Smooth muscle cell (in vitro differentiated cells): ENCODE results near the gene SFSWAP. TPM values are rescaled to one million over a fixed set of nuclear protein-coding genes. Genes with fewer than 3 reads are reported as not detected.

ENCODE experiments used
- DNase-seq: peaks from one replicate; lab custom pipeline; 2025; ENCODE audit not compliant: unreplicated experiment; lab: John Stamatoyannopoulos, UW
- H2AFZ ChIP-seq: fragments of 200-600 bp; sonication (generic); 2 replicates; pipeline ENCODE4 v1.6.0; 2016; ENCODE audit warnings: antibody characterized with exemption, low read depth, mild to moderate bottlenecking
- H3F3A ChIP-seq: fragments of 200-600 bp; sonication (generic); 2 replicates; pipeline ENCODE4 v1.6.0; 2017; ENCODE audit warnings: antibody characterized with exemption, low read depth
- H3K27ac ChIP-seq: fragments of 200-600 bp; sonication (generic); 2 replicates; pipeline ENCODE4 v1.5.1; 2016; ENCODE audit warnings: low read depth, mild to moderate bottlenecking
- H3K27me3 ChIP-seq: fragments of 200-600 bp; sonication (generic); 2 replicates; pipeline ENCODE4 v1.6.1; 2016; ENCODE audit warnings: low read depth, mild to moderate bottlenecking
- H3K36me3 ChIP-seq: fragments of 200-600 bp; sonication (generic); 2 replicates; pipeline ENCODE4 v1.5.1; 2016; ENCODE audit warnings: low read depth
- H3K4me1 ChIP-seq: fragments of 200-600 bp; sonication (generic); 2 replicates; pipeline ENCODE4 v1.5.1; 2016; ENCODE audit warnings: low read depth
- H3K4me2 ChIP-seq: fragments of 200-600 bp; sonication (generic); 2 replicates; pipeline ENCODE4 v1.6.0; 2016; ENCODE audit warnings: mild to moderate bottlenecking
- H3K4me3 ChIP-seq: fragments of 200-600 bp; sonication (generic); 2 replicates; pipeline ENCODE4 v1.5.1; 2016; ENCODE audit warnings: mild to moderate bottlenecking
- H3K79me2 ChIP-seq: fragments of 200-600 bp; sonication (generic); 2 replicates; pipeline ENCODE4 v1.6.0; 2016; ENCODE audit warnings: low read depth, mild to moderate bottlenecking
- H3K9ac ChIP-seq: fragments of 200-600 bp; sonication (generic); 2 replicates; pipeline ENCODE4 v1.6.0; 2016; ENCODE audit warnings: low read depth
- H3K9me3 ChIP-seq: fragments of 200-600 bp; sonication (generic); replicated peaks from 2 replicates; pipeline ENCODE4 v1.5.1; 2016; ENCODE audit warnings: low read depth
- H4K20me1 ChIP-seq: fragments of 200-600 bp; sonication (generic); 2 replicates; pipeline ENCODE4 v1.6.0; 2016; ENCODE audit warnings: low read depth
- CTCF ChIP-seq: fragments of 200-600 bp; sonication (generic); IDR thresholded peaks from 2 replicates; pipeline ENCODE4 v1.5.1; 2017; ENCODE audit warnings: borderline replicate concordance, mild to moderate bottlenecking, antibody characterized with exemption; ENCODE audit not compliant: insufficient read depth, poor library complexity, severe bottlenecking
- WGBS: methylation state at CpG from one replicate; pipeline ENCODE4 v1.1.7; 2016; ENCODE audit warnings: low lambda C conversion rate; 5-methylcytosine and 5-hydroxymethylcytosine counted together
- polyA plus RNA-seq: library from polyadenylated mRNA; unstranded; fragments of >200 nt; fragmentation: Nextera tagmentation; extraction: Ambion mirVana; gene quantifications from 2 replicates; pipeline ENCODE4 v1.2.1, GENCODE V29; 2016
- total RNA-seq: library from RNA; depleted of rRNA; stranded (reverse); fragments of >200 nt; gene quantifications from 2 replicates; pipeline ENCODE4 v1.2.3, GENCODE V29; 2014

Gene SFSWAP
- total and polyA plus RNA-seq, 2 experiments from 2014 or later: 24.1 to 32.3 TPM

- H3K9me3 ChIP-seq: no peaks in the 10 kb centered on the region
- peaks cover 10% of the 10 kb centered on the region for H3K4me1 ChIP-seq
- H2AFZ ChIP-seq: no peak overlapping the region
- WGBS: 95% methylated on average over 26 of the region's 28 CpGs
- no peak overlapping the region for H3K27ac ChIP-seq
- no peak overlapping the region for H3K9ac ChIP-seq
- H4K20me1 ChIP-seq: no peaks in the 10 kb centered on the region
- H3F3A ChIP-seq: no peaks in the 10 kb centered on the region
- no peak overlapping the region for H3K4me2 ChIP-seq
- no peaks in the 10 kb centered on the region for H3K79me2 ChIP-seq
- no peaks in the 10 kb centered on the region for H3K36me3 ChIP-seq
- H3K27me3 ChIP-seq: no peaks in the 10 kb centered on the region
- TF ChIP-seq CTCF: no peak
- H3K4me3 ChIP-seq: no peak overlapping the region
- DNase-seq: no peak
These were observed 86.1 kb downstream of the SFSWAP start for GRCh38 chr12:131796754-131797587.

GRCh38 chr12:131797588-131797934 lies 86.7 kb downstream of the SFSWAP start:
- no peak overlapping the region for H3K9ac ChIP-seq
- H3K4me3 ChIP-seq: no peak overlapping the region
- no peaks in the 10 kb centered on the region for H3K79me2 ChIP-seq
- H2AFZ ChIP-seq: no peak overlapping the region
- no peaks in the 10 kb centered on the region for H3F3A ChIP-seq
- DNase-seq: no peak
- no peak for TF ChIP-seq CTCF
- H3K9me3 ChIP-seq: no peaks in the 10 kb centered on the region
- no peak overlapping the region for H3K27ac ChIP-seq
- H3K36me3 ChIP-seq: no peaks in the 10 kb centered on the region
- no peaks in the 10 kb centered on the region for H4K20me1 ChIP-seq
- H3K4me2 ChIP-seq: no peak overlapping the region
- WGBS: 99% methylated on average over 10 of the region's 10 CpGs
- peaks cover 10% of the 10 kb centered on the region for H3K4me1 ChIP-seq
- H3K27me3 ChIP-seq: no peaks in the 10 kb centered on the region

GRCh38 chr12:131799195-131799594 lies 88.3 kb downstream of the SFSWAP start:
- no peak for TF ChIP-seq CTCF
- DNase-seq: no peak
- H3K4me2 ChIP-seq: no peak overlapping the region
- H3F3A ChIP-seq: no peaks in the 10 kb centered on the region
- H3K4me1 ChIP-seq: no peaks in the 10 kb centered on the region
- no peak overlapping the region for H3K4me3 ChIP-seq
- 94% methylated on average over 21 of the region's 21 CpGs for WGBS
- H3K27me3 ChIP-seq: no peaks in the 10 kb centered on the region
- H2AFZ ChIP-seq: no peak overlapping the region
- no peaks in the 10 kb centered on the region for H4K20me1 ChIP-seq
- H3K79me2 ChIP-seq: no peaks in the 10 kb centered on the region
- no peaks in the 10 kb centered on the region for H3K9me3 ChIP-seq
- no peak overlapping the region for H3K27ac ChIP-seq
- no peaks in the 10 kb centered on the region for H3K36me3 ChIP-seq
- H3K9ac ChIP-seq: no peak overlapping the region
